Mammary epithelial cell (primary cell): Measurements from ENCODE around the gene KIAA0319L.

Source experiments
- EZH2 ChIP-seq: IDR thresholded peaks from 2 replicates; pipeline ENCODE4 v1.6.1; 2012; ENCODE audit warnings: low read length, inconsistent platforms, borderline replicate concordance
- TF ChIP-seq, protein P1 (sequence below), 2 donors: IDR thresholded peaks in 1 of 2; conservative IDR thresholded peaks in 1 of 2; 2 replicates each; pipeline ENCODE4 v1.5.1; 2011 to 2012; ENCODE audit warnings: inconsistent platforms in 2 of 2, low read length in 2 of 2, mild to moderate bottlenecking in 2 of 2, control low read depth in 1 of 2, low read depth in 1 of 2; ENCODE audit not compliant: insufficient read depth in 1 of 2; ENCODE audit errors: extremely low read depth in 1 of 2

- TF ChIP-seq, protein P1, sequence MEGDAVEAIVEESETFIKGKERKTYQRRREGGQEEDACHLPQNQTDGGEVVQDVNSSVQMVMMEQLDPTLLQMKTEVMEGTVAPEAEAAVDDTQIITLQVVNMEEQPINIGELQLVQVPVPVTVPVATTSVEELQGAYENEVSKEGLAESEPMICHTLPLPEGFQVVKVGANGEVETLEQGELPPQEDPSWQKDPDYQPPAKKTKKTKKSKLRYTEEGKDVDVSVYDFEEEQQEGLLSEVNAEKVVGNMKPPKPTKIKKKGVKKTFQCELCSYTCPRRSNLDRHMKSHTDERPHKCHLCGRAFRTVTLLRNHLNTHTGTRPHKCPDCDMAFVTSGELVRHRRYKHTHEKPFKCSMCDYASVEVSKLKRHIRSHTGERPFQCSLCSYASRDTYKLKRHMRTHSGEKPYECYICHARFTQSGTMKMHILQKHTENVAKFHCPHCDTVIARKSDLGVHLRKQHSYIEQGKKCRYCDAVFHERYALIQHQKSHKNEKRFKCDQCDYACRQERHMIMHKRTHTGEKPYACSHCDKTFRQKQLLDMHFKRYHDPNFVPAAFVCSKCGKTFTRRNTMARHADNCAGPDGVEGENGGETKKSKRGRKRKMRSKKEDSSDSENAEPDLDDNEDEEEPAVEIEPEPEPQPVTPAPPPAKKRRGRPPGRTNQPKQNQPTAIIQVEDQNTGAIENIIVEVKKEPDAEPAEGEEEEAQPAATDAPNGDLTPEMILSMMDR (conservative IDR thresholded peaks at IDR 0.05 in 1 of 2, IDR thresholded peaks at IDR 0.05 in 1 of 2; ENCODE audit: extremely low read depth in 1 of 2, insufficient read depth in 1 of 2, low read depth in 1 of 2, low read length in 2 of 2), result no peak
- no peak for TF ChIP-seq EZH2
Observed at GRCh38 chr1:35553851-35554250, 3.4 kb downstream of the KIAA0319L start.
